Stimulated activated CD8-positive, alpha-beta memory T cell treated with anti-CD3 and anti-CD28 coated beads, Interleukin-15, amount 100 ng/mL, for 1 hour (primary cell): ENCODE results near the gene PDGFB.

Source experiments
- DNase-seq: peaks from one replicate; pipeline ENCODE4 v3.0.0-alpha.2; 2020; ENCODE audit warnings: low read depth

The PDGFB gene

GRCh38 chr22:39253435-39254070 is 8.8 kb upstream of the PDGFB start:
- DNase-seq: no peak

GRCh38 chr22:39252461-39253434 is 8.0 kb upstream of the PDGFB start:
- no peak for DNase-seq

- DNase-seq: no peak
These were observed 7.1 kb upstream of the PDGFB start for GRCh38 chr22:39251762-39252460.

- no peak for DNase-seq
These were observed 6.1 kb upstream of the PDGFB start for GRCh38 chr22:39250838-39251237.

- no peak for DNase-seq
These were observed 5.3 kb upstream of the PDGFB start for GRCh38 chr22:39250131-39250530.

GRCh38 chr22:39249086-39249704 is 4.4 kb upstream of the PDGFB start:
- DNase-seq: no peak

- DNase-seq: no peak
These were observed 3.5 kb upstream of the PDGFB start for GRCh38 chr22:39248254-39248653.

- no peak for DNase-seq
These were observed 2.6 kb upstream of the PDGFB start for GRCh38 chr22:39247361-39247760.

GRCh38 chr22:39246690-39247332 is 2.0 kb upstream of the PDGFB start:
- DNase-seq: no peak

GRCh38 chr22:39246217-39246616 is 1.4 kb upstream of the PDGFB start:
- no peak for DNase-seq

- no peak for DNase-seq
These were observed 603 bp upstream of the PDGFB start for GRCh38 chr22:39245130-39246039.

GRCh38 chr22:39244136-39244495 is 666 bp downstream of the PDGFB start:
- no peak for DNase-seq

- no peak for DNase-seq
These were observed 1.2 kb downstream of the PDGFB start for GRCh38 chr22:39243439-39244135.

- no peak for DNase-seq
These were observed 2.0 kb downstream of the PDGFB start for GRCh38 chr22:39242595-39243438.

- no peak for DNase-seq
These were observed 2.8 kb downstream of the PDGFB start for GRCh38 chr22:39241794-39242594.

GRCh38 chr22:39240831-39241793 is 3.7 kb downstream of the PDGFB start:
- no peak for DNase-seq
